HG02840 (cell line): ENCODE results near the gene LCE3A.
"Not testable (repeated sequence)": the region's sequence is repeated elsewhere in the genome, so short reads cannot be mapped to it uniquely, and the experiment has no call there.

Experiments
- ATAC-seq: cut with Tn5 transposase; IDR thresholded peaks from one replicate; pipeline ENCODE4 v1.9.1; 2021; ENCODE audit warnings: mild to moderate bottlenecking, moderate library complexity, moderate number of reproducible peaks; ENCODE audit not compliant: unreplicated experiment, low FRiP score

The LCE3A gene

GRCh38 chr1:152622803-152623202 is at the start of gene LCE3A:
Gene LCE3A (minus strand): TSS chr1:152623103. CDS start chr1:152623103, 0 bp downstream.
- no peak for ATAC-seq

- no peak for ATAC-seq
Measured at GRCh38 chr1:152667648-152668047, 44.7 kb upstream of the LCE3A start.

- not testable (repeated sequence) for ATAC-seq
Measured at GRCh38 chr1:152666171-152666570, 43.3 kb upstream of the LCE3A start.

- no peak for ATAC-seq
Measured at GRCh38 chr1:152663098-152663497, 40.2 kb upstream of the LCE3A start, which contains the start of gene LCE2D. Gene LCE2D (plus strand): TSS chr1:152663380. CDS start chr1:152664106, 726 bp downstream.

GRCh38 chr1:152658649-152659048 is 35.7 kb upstream of the LCE3A start:
- ATAC-seq = no peak

GRCh38 chr1:152657677-152658076 is 34.8 kb upstream of the LCE3A start:
- no peak for ATAC-seq

- no peak for ATAC-seq
Measured at GRCh38 chr1:152656459-152656858, 33.6 kb upstream of the LCE3A start.

GRCh38 chr1:152654110-152654509 is 31.2 kb upstream of the LCE3A start:
- ATAC-seq = no peak

- no peak for ATAC-seq
Measured at GRCh38 chr1:152646656-152647055, 23.8 kb upstream of the LCE3A start.

- no peak for ATAC-seq
Measured at GRCh38 chr1:152645146-152645545, 22.2 kb upstream of the LCE3A start.

- no peak for ATAC-seq
Measured at GRCh38 chr1:152643945-152644344, 21.0 kb upstream of the LCE3A start.

- no peak for ATAC-seq
Measured at GRCh38 chr1:152640351-152640750, 17.4 kb upstream of the LCE3A start.

- ATAC-seq = no peak
Measured at GRCh38 chr1:152630596-152630995, 7.7 kb upstream of the LCE3A start.

GRCh38 chr1:152626744-152627143 is 3.8 kb upstream of the LCE3A start:
- ATAC-seq = no peak

- no peak for ATAC-seq
Measured at GRCh38 chr1:152623203-152623844, 421 bp upstream of the LCE3A start.

- ATAC-seq = no peak
Measured at GRCh38 chr1:152621993-152622392, 910 bp downstream of the LCE3A start.

- no peak for ATAC-seq
Measured at GRCh38 chr1:152613511-152613910, 9.4 kb downstream of the LCE3A start, which contains the start of gene LCE3B. Gene LCE3B (plus strand): TSS chr1:152613811. CDS start chr1:152613811, 0 bp downstream.

- no peak for ATAC-seq
Measured at GRCh38 chr1:152599934-152600333, 23.0 kb downstream of the LCE3A start, which contains the start of gene LCE3C. Gene LCE3C (plus strand): TSS chr1:152600234. CDS start chr1:152600732, 498 bp downstream.

GRCh38 chr1:152596986-152597385 is 25.9 kb downstream of the LCE3A start:
- no peak for ATAC-seq

- ATAC-seq = no peak
Measured at GRCh38 chr1:152585586-152585985, 37.3 kb downstream of the LCE3A start.

- no peak for ATAC-seq
Measured at GRCh38 chr1:152582647-152583046, 40.3 kb downstream of the LCE3A start.

- no peak for ATAC-seq
Measured at GRCh38 chr1:152580433-152580832, 42.5 kb downstream of the LCE3A start, which contains the start of gene LCE3D. Gene LCE3D (minus strand): TSS chr1:152580516. CDS start chr1:152579936, 580 bp downstream.
